H9 (cell line): ENCODE data around the gene ZNF775. TPM values are rescaled to one million over a fixed set of nuclear protein-coding genes. Genes with fewer than 3 reads are reported as not detected.

ENCODE experiments used
- DNase-seq: peaks from one replicate; pipeline ENCODE4 v3.0.0-alpha.2; 2017
- H2AFZ ChIP-seq: one replicate; pipeline ENCODE4 v1.6.1; 2013; ENCODE audit warnings: mild to moderate bottlenecking, low read length, control low read depth, moderate library complexity
- H2AK5ac ChIP-seq: 2 replicates; pipeline ENCODE4 v1.6.1; 2013; ENCODE audit warnings: low read length, control low read depth, mixed read lengths; ENCODE audit not compliant: insufficient read length
- H2BK120ac ChIP-seq: one replicate; pipeline ENCODE4 v1.6.1; 2013; ENCODE audit warnings: low read depth, mild to moderate bottlenecking, low read length, control low read depth, inconsistent platforms; ENCODE audit not compliant: poor library complexity, severe bottlenecking
- H2BK12ac ChIP-seq: 2 replicates; pipeline ENCODE4 v1.6.1; 2013; ENCODE audit warnings: low read length, control low read depth, mixed read lengths, low read depth; ENCODE audit not compliant: insufficient read length
- H2BK15ac ChIP-seq: 2 replicates; pipeline ENCODE4 v1.6.1; 2013; ENCODE audit warnings: low read depth, low read length, control low read depth
- H2BK20ac ChIP-seq: one replicate; pipeline ENCODE4 v1.6.1; 2013; ENCODE audit warnings: low read depth, mild to moderate bottlenecking, low read length, control low read depth, inconsistent platforms; ENCODE audit not compliant: poor library complexity, severe bottlenecking
- H2BK5ac ChIP-seq: 2 replicates; pipeline ENCODE4 v1.6.1; 2013; ENCODE audit warnings: low read length, control low read depth, mixed read lengths; ENCODE audit not compliant: insufficient read length
- H3K14ac ChIP-seq: 2 replicates; pipeline ENCODE4 v1.6.1; 2013; ENCODE audit warnings: low read length, control low read depth; ENCODE audit not compliant: insufficient read depth
- H3K18ac ChIP-seq: 2 replicates; pipeline ENCODE4 v1.6.1; 2013; ENCODE audit warnings: low read depth, mild to moderate bottlenecking, mixed read lengths, low read length, control low read depth; ENCODE audit not compliant: insufficient read length
- H3K23ac ChIP-seq: 2 replicates; pipeline ENCODE4 v1.6.1; 2013; ENCODE audit warnings: low read length, control low read depth, mixed read lengths, low read depth; ENCODE audit not compliant: insufficient read length
- H3K23me2 ChIP-seq: 2 replicates; pipeline ENCODE4 v1.6.1; 2013; ENCODE audit warnings: low read depth, mild to moderate bottlenecking, mixed read lengths, low read length, control low read depth; ENCODE audit not compliant: insufficient read length, poor library complexity, severe bottlenecking
- H3K27ac ChIP-seq: 2 replicates; pipeline ENCODE4 v1.5.1; 2013; ENCODE audit warnings: low read length, control low read depth, mixed read lengths, low read depth; ENCODE audit not compliant: insufficient read length
- H3K27me3 ChIP-seq: 2 replicates; pipeline ENCODE4 v1.6.1; 2013; ENCODE audit warnings: low read length, control low read depth, inconsistent platforms; ENCODE audit not compliant: insufficient read depth
- H3K4ac ChIP-seq: 2 replicates; pipeline ENCODE4 v1.6.1; 2013; ENCODE audit warnings: low read depth, mild to moderate bottlenecking, control low read depth, inconsistent platforms, low read length, moderate library complexity
- H3K4me1 ChIP-seq: 2 replicates; pipeline ENCODE4 v1.6.1; 2013; ENCODE audit warnings: low read length, control low read depth, inconsistent platforms; ENCODE audit not compliant: insufficient read depth
- H3K4me2 ChIP-seq: 2 replicates; pipeline ENCODE4 v1.6.1; 2013; ENCODE audit warnings: low read length, control low read depth, mixed read lengths; ENCODE audit not compliant: insufficient read length, insufficient read depth
- H3K56ac ChIP-seq: 2 replicates; pipeline ENCODE4 v1.6.1; 2013; ENCODE audit warnings: low read depth, mild to moderate bottlenecking, mixed read lengths, low read length, control low read depth; ENCODE audit not compliant: insufficient read length
- H3K79me1 ChIP-seq: 2 replicates; pipeline ENCODE4 v1.6.1; 2013; ENCODE audit warnings: low read depth, mild to moderate bottlenecking, moderate library complexity, low read length, control low read depth, inconsistent platforms; ENCODE audit not compliant: insufficient read depth, poor library complexity, severe bottlenecking
- H3K79me2 ChIP-seq: 2 replicates; pipeline ENCODE4 v1.6.1; 2013; ENCODE audit warnings: low read length, control low read depth, inconsistent platforms; ENCODE audit not compliant: insufficient read depth
- H3K9ac ChIP-seq: 2 replicates; pipeline ENCODE4 v1.6.1; 2013; ENCODE audit warnings: low read length, control low read depth, mixed read lengths; ENCODE audit not compliant: insufficient read length; ENCODE audit errors: extremely low read depth
- H3K9me3 ChIP-seq: one replicate; pipeline ENCODE4 v1.6.1; 2013; ENCODE audit warnings: low read depth, low read length, inconsistent platforms; ENCODE audit not compliant: control insufficient read depth
- H3T11ph ChIP-seq: one replicate; pipeline ENCODE4 v1.6.1; 2013; ENCODE audit warnings: mild to moderate bottlenecking, low read length, control low read depth, inconsistent platforms
- H4K20me1 ChIP-seq: one replicate; pipeline ENCODE4 v1.6.1; 2013; ENCODE audit not compliant: control insufficient read depth, insufficient read length, insufficient read depth
- H4K5ac ChIP-seq: 2 replicates; pipeline ENCODE4 v1.6.1; 2013; ENCODE audit warnings: low read depth, mild to moderate bottlenecking, mixed read lengths, low read length, control low read depth; ENCODE audit not compliant: insufficient read length
- H4K8ac ChIP-seq: replicated peaks from 2 replicates; pipeline ENCODE4 v1.6.1; 2013; ENCODE audit warnings: low read length, control low read depth, mixed read lengths, low read depth; ENCODE audit not compliant: insufficient read length
- H4K91ac ChIP-seq: 2 replicates; pipeline ENCODE4 v1.6.1; 2013; ENCODE audit warnings: low read depth, mild to moderate bottlenecking, moderate library complexity, mixed read lengths, low read length, control low read depth; ENCODE audit not compliant: insufficient read length
- H3K27ac Mint-ChIP-seq, 3 experiments: 2 replicates in 2 of 3; 3 replicates in 1 of 3; pipeline ENCODE4 v1.8.0; 2020 to 2021; ENCODE audit warnings: mixed read lengths in 3 of 3, mild to moderate bottlenecking in 1 of 3, moderate library complexity in 1 of 3
- H3K27me3 Mint-ChIP-seq: 2 replicates; pipeline ENCODE4 v1.8.0; 2021; ENCODE audit warnings: low read depth, mild to moderate bottlenecking, moderate library complexity, mixed read lengths
- H3K36me3 Mint-ChIP-seq, 3 experiments: 2 replicates in 2 of 3; 3 replicates in 1 of 3; pipeline ENCODE4 v1.8.0; 2020 to 2021; ENCODE audit warnings: low read depth in 3 of 3, mixed read lengths in 3 of 3; ENCODE audit not compliant: insufficient read depth in 1 of 3
- H3K4me1 Mint-ChIP-seq, 2 experiments: 2 replicates each; pipeline ENCODE4 v1.8.0; 2020; ENCODE audit warnings: mixed read lengths in 2 of 2
- H3K4me3 Mint-ChIP-seq, 2 experiments: 2 replicates in 1 of 2; 3 replicates in 1 of 2; pipeline ENCODE4 v1.8.0; 2020 to 2021; ENCODE audit warnings: mild to moderate bottlenecking in 2 of 2, mixed read lengths in 2 of 2, moderate library complexity in 1 of 2
- H3K9me3 Mint-ChIP-seq, 2 experiments: 2 replicates in 1 of 2; 3 replicates in 1 of 2; pipeline ENCODE4 v1.8.0; 2020; ENCODE audit warnings: mild to moderate bottlenecking in 2 of 2, mixed read lengths in 2 of 2, moderate library complexity in 1 of 2
- WGBS: extraction: QIAGEN DNeasy Blood & Tissue Kit; methylation state at CpG from one replicate; pipeline ENCODE4 v1.1.7; 2013; ENCODE audit warnings: missing lambda C conversion rate, low lambda C conversion rate, mixed read lengths; ENCODE audit not compliant: insufficient read length; ENCODE audit errors: extremely low coverage; 5-methylcytosine and 5-hydroxymethylcytosine counted together
- total RNA-seq: library from RNA; stranded (reverse); gene quantifications from 2 replicates; pipeline ENCODE4 v1.2.1, GENCODE V29; 2021
- TF ChIP-seq, protein P1 (sequence below): fragments of 200-600 bp; sonication (generic); conservative IDR thresholded peaks from 3 replicates; pipeline ENCODE4 v1.8.0; 2021; ENCODE audit warnings: antibody characterized with exemption, mild to moderate bottlenecking

Gene ZNF775
- total RNA-seq, 1 experiment from 2014 or later = 10.5 TPM

DNA sequence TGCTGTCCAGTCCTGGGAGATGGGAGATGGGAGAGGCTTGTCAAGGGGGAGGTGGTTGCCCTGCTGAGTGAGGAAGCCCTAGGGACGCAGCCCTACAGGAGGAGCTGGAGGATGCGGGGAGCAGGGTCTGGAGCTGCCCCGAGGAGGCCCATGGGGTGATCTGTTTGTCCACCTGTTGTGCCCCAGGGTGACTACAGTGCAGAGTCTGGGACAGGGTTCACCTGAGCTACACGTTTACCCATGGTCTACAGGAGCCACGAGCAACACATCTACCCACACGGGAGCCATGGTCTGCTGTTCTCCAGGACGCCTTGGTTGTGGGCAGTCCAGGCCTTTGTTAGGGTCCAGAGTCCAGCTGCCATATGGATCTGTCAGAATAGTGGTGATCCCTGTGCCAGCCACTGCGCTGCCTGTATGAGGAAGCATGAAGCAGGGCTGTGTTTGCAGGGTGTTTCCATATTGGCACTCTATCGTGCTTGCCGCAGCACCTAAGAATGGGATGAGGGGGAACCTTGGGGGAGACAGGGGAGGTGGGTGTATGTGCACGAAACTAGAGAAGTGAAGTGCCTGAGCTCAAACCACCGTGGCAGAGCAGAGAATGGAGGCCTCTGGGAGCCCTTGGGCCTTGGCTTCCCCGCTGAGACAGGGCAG, 23.7 kb downstream of the ZNF775 start:
- peak overlapping the region; percentile 82 for H4K5ac ChIP-seq
- peak overlapping the region; percentile 94 for H3K18ac ChIP-seq
- no peak overlapping the region for H2BK120ac ChIP-seq
- H3K4me1 ChIP-seq = peaks cover 46% of the 10 kb centered on the region
- H2BK12ac ChIP-seq = peak overlapping the region; percentile 5
- peak overlapping the region; percentile 91 for H3K27ac ChIP-seq
- no peak overlapping the region for H4K8ac ChIP-seq
- H2AFZ ChIP-seq = no peak overlapping the region
- H3K14ac ChIP-seq = peak overlapping the region; percentile 74
- Mint-ChIP-seq H3K27ac (peak overlapping the region; percentile 99), H3K27me3 (no peaks in the 10 kb centered on the region), H3K9me3 (no peaks in the 10 kb centered on the region; a peak in 1 of 5 replicates), H3K4me3 (peak overlapping the region; percentile 21 to 61), H3K4me1 (peaks cover 80 to 81% of the 10 kb centered on the region in 2 experiments), H3K36me3 (peaks cover 15 to 19% (median 17%) of the 10 kb centered on the region in 3 experiments)
- no peaks in the 10 kb centered on the region for H3K79me1 ChIP-seq
- no peak overlapping the region for H2BK15ac ChIP-seq
- H3K4me2 ChIP-seq = peak overlapping the region; percentile 2
- H2AK5ac ChIP-seq = peak overlapping the region; percentile 57
- no peaks in the 10 kb centered on the region for H3K9me3 ChIP-seq
- no peaks in the 10 kb centered on the region for H4K20me1 ChIP-seq
- no peak overlapping the region for H2BK20ac ChIP-seq
- H3K79me2 ChIP-seq = no peaks in the 10 kb centered on the region
- no peaks in the 10 kb centered on the region for H3K27me3 ChIP-seq
- peak overlapping the region; percentile 60 for H3K56ac ChIP-seq
- H3K23me2 ChIP-seq = peaks cover 8% of the 10 kb centered on the region
- TF ChIP-seq, protein P1, sequence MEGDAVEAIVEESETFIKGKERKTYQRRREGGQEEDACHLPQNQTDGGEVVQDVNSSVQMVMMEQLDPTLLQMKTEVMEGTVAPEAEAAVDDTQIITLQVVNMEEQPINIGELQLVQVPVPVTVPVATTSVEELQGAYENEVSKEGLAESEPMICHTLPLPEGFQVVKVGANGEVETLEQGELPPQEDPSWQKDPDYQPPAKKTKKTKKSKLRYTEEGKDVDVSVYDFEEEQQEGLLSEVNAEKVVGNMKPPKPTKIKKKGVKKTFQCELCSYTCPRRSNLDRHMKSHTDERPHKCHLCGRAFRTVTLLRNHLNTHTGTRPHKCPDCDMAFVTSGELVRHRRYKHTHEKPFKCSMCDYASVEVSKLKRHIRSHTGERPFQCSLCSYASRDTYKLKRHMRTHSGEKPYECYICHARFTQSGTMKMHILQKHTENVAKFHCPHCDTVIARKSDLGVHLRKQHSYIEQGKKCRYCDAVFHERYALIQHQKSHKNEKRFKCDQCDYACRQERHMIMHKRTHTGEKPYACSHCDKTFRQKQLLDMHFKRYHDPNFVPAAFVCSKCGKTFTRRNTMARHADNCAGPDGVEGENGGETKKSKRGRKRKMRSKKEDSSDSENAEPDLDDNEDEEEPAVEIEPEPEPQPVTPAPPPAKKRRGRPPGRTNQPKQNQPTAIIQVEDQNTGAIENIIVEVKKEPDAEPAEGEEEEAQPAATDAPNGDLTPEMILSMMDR = no peak
- WGBS = no CpG with 5 or more reads among the region's 13 CpGs
- H2BK5ac ChIP-seq = peak overlapping the region; percentile 70
- H4K91ac ChIP-seq = peak overlapping the region; percentile 72
- H3T11ph ChIP-seq = no peak overlapping the region
- H3K9ac ChIP-seq = peak overlapping the region; percentile 1
- peak overlapping the region; percentile 86; the same call in 1 of the 2 replicates for H3K4ac ChIP-seq
- no peak overlapping the region for H3K23ac ChIP-seq
- no peak for DNase-seq
